ENCODE measurements around the gene SLC17A3.

The SLC17A3 gene, protein sequence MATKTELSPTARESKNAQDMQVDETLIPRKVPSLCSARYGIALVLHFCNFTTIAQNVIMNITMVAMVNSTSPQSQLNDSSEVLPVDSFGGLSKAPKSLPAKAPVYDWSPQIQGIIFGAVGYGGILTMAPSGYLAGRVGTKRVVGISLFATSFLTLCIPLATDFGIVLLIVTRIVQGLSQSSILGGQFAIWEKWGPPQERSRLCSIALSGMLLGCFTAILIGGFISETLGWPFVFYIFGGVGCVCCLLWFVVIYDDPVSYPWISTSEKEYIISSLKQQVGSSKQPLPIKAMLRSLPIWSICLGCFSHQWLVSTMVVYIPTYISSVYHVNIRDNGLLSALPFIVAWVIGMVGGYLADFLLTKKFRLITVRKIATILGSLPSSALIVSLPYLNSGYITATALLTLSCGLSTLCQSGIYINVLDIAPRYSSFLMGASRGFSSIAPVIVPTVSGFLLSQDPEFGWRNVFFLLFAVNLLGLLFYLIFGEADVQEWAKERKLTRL

DNA sequence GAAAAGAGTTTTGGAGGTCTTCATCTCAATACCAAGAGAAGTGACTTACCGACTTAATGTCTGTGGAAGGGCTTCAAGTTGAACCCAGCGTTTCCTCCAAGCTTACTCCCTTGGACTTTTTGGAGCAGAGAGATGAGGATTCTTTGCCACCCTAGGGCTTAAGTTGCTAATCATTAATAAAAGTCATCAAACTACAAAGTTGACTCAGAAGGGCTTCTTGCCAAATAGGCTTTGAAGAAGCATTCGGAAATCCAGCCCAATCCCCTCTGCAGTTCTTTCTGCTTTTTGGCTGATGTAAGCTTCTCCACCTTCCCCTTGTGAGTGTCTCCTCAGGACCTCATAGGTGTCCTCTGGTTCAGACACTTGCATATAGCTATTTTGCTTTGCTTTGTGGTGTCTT lies at the start of gene SLC17A3:
Gene SLC17A3 (minus strand): TSS at position 126 of the 400 bp plus-strand sequence. CDS start 5,856 bp downstream, outside the sequence.
- DNase-seq (ENCODE audit: low read depth): no peak

- DNase-seq (ENCODE audit: low read depth): no peak
These were observed 48.3 kb upstream of the SLC17A3 start for GRCh38 chr6:25922301-25922700.

GRCh38 chr6:25921525-25922203 lies 47.6 kb upstream of the SLC17A3 start:
- no peak for DNase-seq (ENCODE audit: low read depth)

- no peak for DNase-seq (ENCODE audit: low read depth)
These were observed 45.6 kb upstream of the SLC17A3 start for GRCh38 chr6:25919657-25920056.

GRCh38 chr6:25918083-25918683 lies 44.1 kb upstream of the SLC17A3 start:
- no peak for DNase-seq (ENCODE audit: low read depth)

- DNase-seq (ENCODE audit: low read depth): no peak
These were observed 42.9 kb upstream of the SLC17A3 start for GRCh38 chr6:25916789-25917490.

DNA sequence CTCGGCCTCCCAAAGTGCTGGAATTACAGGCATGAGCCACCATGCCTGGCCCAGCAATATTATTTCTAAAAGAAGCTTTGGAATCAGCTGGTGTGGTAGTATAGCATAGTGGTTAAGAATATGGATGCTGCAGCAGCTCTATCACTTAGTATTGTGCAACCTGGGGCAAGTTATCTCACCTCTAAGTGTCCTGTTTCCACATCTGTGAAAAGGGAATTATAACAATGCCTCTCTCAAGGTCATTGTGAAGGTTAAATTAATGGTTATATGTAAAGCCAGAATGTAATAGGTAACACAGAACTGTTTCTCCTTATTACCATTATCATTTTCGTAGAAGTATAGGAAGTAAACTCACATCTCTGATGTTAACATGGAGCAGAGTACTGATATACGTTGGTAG lies 42.3 kb upstream of the SLC17A3 start:
- no peak for DNase-seq (ENCODE audit: low read depth)

- no peak for DNase-seq (ENCODE audit: low read depth)
These were observed 39.7 kb upstream of the SLC17A3 start for GRCh38 chr6:25913741-25914140.

GRCh38 chr6:25911351-25911750 lies 37.3 kb upstream of the SLC17A3 start:
- no peak for DNase-seq (ENCODE audit: low read depth)

GRCh38 chr6:25907475-25908014 lies 33.5 kb upstream of the SLC17A3 start:
- DNase-seq (ENCODE audit: low read depth): no peak

DNA sequence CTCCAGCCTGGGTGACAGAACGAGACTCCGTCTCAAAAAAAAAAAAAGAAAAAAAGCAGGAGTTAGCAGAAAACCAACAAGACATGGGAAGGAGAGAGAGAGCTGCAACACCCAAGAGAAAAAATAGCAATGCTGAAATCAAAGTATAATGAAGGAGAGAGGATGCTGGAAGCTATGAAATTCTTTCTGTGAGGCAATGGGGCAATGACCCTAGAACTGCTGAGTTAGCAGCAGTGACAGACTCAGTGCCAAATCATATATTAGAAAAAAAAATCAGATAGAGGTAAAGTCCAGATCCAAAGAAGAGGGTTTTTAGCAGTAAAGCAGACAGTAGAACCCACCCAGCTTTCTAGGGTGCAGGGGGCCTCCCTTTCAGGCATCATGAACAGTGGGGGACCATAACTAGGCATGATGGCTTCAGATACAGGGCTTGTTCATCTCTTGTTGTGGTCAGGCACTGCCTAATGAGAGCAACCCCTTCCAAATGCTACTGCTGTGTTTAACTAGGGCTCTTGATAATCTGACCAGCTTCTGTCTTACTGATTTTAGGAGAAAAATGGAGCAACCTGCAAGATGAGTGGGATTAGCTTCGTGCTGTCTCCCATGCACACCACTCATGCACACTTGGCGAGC lies 29.5 kb upstream of the SLC17A3 start:
- DNase-seq (ENCODE audit: low read depth): no peak

- no peak for DNase-seq (ENCODE audit: low read depth)
These were observed 28.0 kb upstream of the SLC17A3 start for GRCh38 chr6:25902071-25902470.

DNA sequence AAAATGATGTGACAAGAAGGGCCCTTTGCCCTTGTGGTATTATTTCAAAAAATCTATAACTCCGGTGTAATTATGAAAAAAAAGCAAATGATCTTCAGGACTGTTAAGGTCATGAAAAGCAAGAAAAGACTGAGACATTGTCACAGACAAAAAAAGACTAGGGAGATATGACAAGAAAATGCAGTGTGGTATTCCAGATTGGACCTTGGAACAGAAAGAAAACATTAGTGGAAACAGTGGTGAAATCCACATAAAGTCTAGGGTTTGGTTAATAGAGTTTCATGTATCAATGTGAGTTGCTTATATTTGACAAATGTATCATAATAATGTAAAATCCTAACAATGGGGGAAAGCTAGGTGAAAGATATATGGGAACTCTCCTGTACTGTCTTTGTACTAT lies 26.8 kb upstream of the SLC17A3 start:
- no peak for DNase-seq (ENCODE audit: low read depth)

- no peak for DNase-seq (ENCODE audit: low read depth)
These were observed 25.8 kb upstream of the SLC17A3 start for GRCh38 chr6:25899580-25900408.

DNA sequence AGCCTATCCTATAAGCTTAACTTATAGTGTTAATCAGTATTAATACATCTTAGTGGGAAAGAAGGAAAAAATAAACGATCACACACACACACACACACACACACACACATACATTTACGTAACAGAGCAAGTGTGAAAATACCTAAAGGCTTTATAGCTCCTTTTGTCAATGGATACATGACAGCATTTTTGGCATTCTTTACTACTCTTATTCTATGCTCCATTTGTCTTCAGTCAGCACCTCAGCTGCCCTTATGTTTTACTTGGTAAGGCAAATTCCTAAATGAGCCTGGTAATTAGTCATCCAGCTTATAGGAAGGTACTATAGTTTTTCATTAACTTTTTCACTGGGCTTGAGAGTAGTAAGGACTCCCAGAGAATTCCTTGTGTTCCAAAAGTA lies 25.1 kb upstream of the SLC17A3 start:
- no peak for DNase-seq (ENCODE audit: low read depth)

GRCh38 chr6:25898289-25898977 lies 24.4 kb upstream of the SLC17A3 start:
- no peak for DNase-seq (ENCODE audit: low read depth)

- DNase-seq (ENCODE audit: low read depth): no peak
These were observed 22.2 kb upstream of the SLC17A3 start for GRCh38 chr6:25896252-25896651.

GRCh38 chr6:25895771-25896170 lies 21.7 kb upstream of the SLC17A3 start:
- DNase-seq (ENCODE audit: low read depth): no peak

- no peak for DNase-seq (ENCODE audit: low read depth)
These were observed 19.7 kb upstream of the SLC17A3 start for GRCh38 chr6:25893778-25894177.

- no peak for DNase-seq (ENCODE audit: low read depth)
These were observed 18.8 kb upstream of the SLC17A3 start for GRCh38 chr6:25892877-25893276.
